ENCODE results near the gene CCR5AS.
"Not testable (repeated sequence)": the region's sequence is repeated elsewhere in the genome, so short reads cannot be mapped to it uniquely, and the experiment has no call there.

CCR5AS gene

GRCh38 chr3:46397111-46397510, 9.8 kb downstream of the CCR5AS start:
- H3K79me2 ChIP-seq (ENCODE audit: low read length), result no peaks in the 10 kb centered on the region
- no peaks in the 10 kb centered on the region for H4K20me1 ChIP-seq (ENCODE audit: insufficient read depth, low read depth, low read length)
- H2AFZ ChIP-seq (ENCODE audit: low read length), result no peak overlapping the region
- no peak overlapping the region for H3K27ac ChIP-seq (ENCODE audit: low read length)
- no peaks in the 10 kb centered on the region for H3K27me3 ChIP-seq (ENCODE audit: low read length)
- no peak overlapping the region for H3K9ac ChIP-seq (ENCODE audit: low read length)
- H3K9me2 ChIP-seq (replicated peaks; ENCODE audit: insufficient read depth, low read length), result no peaks in the 10 kb centered on the region
- H3K36me3 ChIP-seq (ENCODE audit: insufficient read depth, low read length), result no peaks in the 10 kb centered on the region
- DNase-seq, result no peak
- H3K9me3 ChIP-seq (ENCODE audit: low read length), result no peaks in the 10 kb centered on the region
- no peak overlapping the region for H3K4me2 ChIP-seq (ENCODE audit: low read depth, low read length, poor library complexity, severe bottlenecking)
- no peak overlapping the region for H3K4me3 ChIP-seq (ENCODE audit: low read length)
- H3K4me1 ChIP-seq (ENCODE audit: low read length), result no peaks in the 10 kb centered on the region

DNA sequence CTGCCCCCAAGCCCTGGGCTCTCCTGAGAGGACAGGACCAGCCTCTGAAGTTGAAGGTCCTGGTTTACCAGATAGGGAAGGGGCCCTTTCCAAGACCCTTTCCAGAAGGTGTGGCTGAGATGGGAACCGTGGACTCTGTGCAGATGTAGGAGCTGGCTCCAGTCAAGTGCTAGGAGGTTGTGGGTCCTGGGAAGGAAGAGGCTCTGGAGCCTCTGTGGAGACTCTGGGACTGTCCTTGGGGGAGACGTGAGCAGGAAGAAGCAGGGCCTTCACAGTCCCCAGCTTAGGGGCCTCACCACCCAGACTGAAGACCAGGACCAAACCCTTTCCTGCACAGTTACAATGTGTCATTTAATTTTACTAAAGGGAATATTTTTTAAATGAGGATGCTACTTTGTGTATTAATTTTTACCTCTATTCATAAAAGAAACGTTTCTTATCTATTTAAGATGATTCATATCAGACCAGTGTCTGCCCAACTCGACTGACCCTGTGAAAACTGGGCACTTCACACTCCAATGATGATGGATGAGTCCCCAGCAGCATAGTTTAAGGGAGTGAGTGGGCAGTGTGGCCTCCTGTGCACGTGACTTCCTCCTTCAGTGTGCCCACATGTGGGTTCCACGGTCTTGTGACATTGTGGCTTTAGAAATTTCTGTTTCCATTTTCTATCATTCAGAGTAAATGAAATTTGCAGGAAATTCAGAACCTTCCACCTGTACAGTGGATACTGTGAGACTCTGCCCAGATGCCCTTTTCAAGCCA, 10.9 kb downstream of the CCR5AS start:
- H3K36me3 ChIP-seq (ENCODE audit: insufficient read depth, low read length), result no peaks in the 10 kb centered on the region
- DNase-seq, result no peak
- no peak overlapping the region for H3K27ac ChIP-seq (ENCODE audit: low read length)
- H3K9me2 ChIP-seq (replicated peaks; ENCODE audit: insufficient read depth, low read length), result no peaks in the 10 kb centered on the region
- no peaks in the 10 kb centered on the region for H3K4me1 ChIP-seq (ENCODE audit: low read length)
- H3K9me3 ChIP-seq (ENCODE audit: low read length), result no peaks in the 10 kb centered on the region
- no peak overlapping the region for H2AFZ ChIP-seq (ENCODE audit: low read length)
- H3K4me3 ChIP-seq (ENCODE audit: low read length), result no peak overlapping the region
- no peak overlapping the region for H3K9ac ChIP-seq (ENCODE audit: low read length)
- no peaks in the 10 kb centered on the region for H3K79me2 ChIP-seq (ENCODE audit: low read length)
- H3K4me2 ChIP-seq (ENCODE audit: low read depth, low read length, poor library complexity, severe bottlenecking), result no peak overlapping the region
- H3K27me3 ChIP-seq (ENCODE audit: low read length), result no peaks in the 10 kb centered on the region
- H4K20me1 ChIP-seq (ENCODE audit: insufficient read depth, low read depth, low read length), result no peaks in the 10 kb centered on the region

- Histone ChIP-seq H3K4me1 (ENCODE audit: low read length) (no peaks in the 10 kb centered on the region), H3K9me3 (ENCODE audit: low read length) (no peaks in the 10 kb centered on the region), H3K9ac (ENCODE audit: low read length) (no peak overlapping the region), H3K36me3 (ENCODE audit: insufficient read depth, low read length) (no peaks in the 10 kb centered on the region), H3K27ac (ENCODE audit: low read length) (no peak overlapping the region), H2AFZ (ENCODE audit: low read length) (no peak overlapping the region), H3K4me3 (ENCODE audit: low read length) (no peak overlapping the region), H4K20me1 (ENCODE audit: insufficient read depth, low read depth, low read length) (no peaks in the 10 kb centered on the region), H3K4me2 (ENCODE audit: low read depth, low read length, poor library complexity, severe bottlenecking) (no peak overlapping the region), H3K79me2 (ENCODE audit: low read length) (no peaks in the 10 kb centered on the region), H3K9me2 (replicated peaks; ENCODE audit: insufficient read depth, low read length) (no peaks in the 10 kb centered on the region), H3K27me3 (ENCODE audit: low read length) (no peaks in the 10 kb centered on the region)
- DNase-seq, result no peak
These were observed 11.6 kb downstream of the CCR5AS start for GRCh38 chr3:46395210-46395661.

DNA sequence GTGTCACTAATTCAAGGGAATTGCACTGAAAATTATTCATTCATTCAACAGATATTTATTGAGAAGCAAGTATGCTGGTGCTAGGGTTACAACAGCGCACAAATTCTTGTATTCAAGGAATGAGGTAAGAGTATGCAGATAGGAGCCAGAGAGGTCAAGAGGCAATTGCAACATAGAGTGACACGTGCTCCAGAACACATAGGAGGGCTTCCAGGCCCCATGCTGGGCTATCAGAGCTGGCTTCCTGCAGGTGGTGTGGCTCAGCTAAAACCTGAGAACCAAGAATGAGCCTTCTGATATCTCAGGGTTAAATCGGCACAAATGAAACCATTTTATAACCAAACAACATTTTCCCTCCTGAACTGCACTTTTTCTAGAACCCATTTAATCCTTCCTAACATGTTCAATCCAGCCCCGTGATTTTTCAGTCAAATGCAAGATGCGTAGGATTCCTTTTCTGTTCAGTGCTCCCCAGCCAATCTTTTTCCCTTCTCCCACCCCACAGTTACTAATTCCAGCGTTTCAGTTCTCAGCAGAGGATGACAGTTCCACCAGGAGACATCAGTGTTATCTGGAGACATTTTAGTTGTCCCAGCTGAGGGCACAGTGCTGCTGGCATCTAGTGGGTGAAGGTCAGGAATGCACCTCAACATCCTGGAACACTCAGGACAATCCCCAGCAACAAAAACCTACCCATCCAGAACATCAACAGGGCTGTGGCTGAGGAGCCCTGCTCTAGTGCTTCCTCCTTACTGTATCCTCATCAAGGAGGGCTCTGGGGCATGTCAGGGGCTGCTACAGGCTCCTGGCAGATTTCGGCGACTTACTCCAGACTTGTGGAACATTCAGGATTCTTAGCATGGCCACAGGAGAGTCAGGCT, 13.1 kb downstream of the CCR5AS start:
- H4K20me1 ChIP-seq (ENCODE audit: insufficient read depth, low read depth, low read length), result no peaks in the 10 kb centered on the region
- H3K4me2 ChIP-seq (ENCODE audit: low read depth, low read length, poor library complexity, severe bottlenecking), result no peak overlapping the region
- no peaks in the 10 kb centered on the region for H3K9me2 ChIP-seq (replicated peaks; ENCODE audit: insufficient read depth, low read length)
- H3K79me2 ChIP-seq (ENCODE audit: low read length), result no peaks in the 10 kb centered on the region
- no peaks in the 10 kb centered on the region for H3K27me3 ChIP-seq (ENCODE audit: low read length)
- H3K36me3 ChIP-seq (ENCODE audit: insufficient read depth, low read length), result no peaks in the 10 kb centered on the region
- no peak overlapping the region for H3K9ac ChIP-seq (ENCODE audit: low read length)
- no peak overlapping the region for H2AFZ ChIP-seq (ENCODE audit: low read length)
- no peaks in the 10 kb centered on the region for H3K4me1 ChIP-seq (ENCODE audit: low read length)
- H3K4me3 ChIP-seq (ENCODE audit: low read length), result no peak overlapping the region
- no peaks in the 10 kb centered on the region for H3K9me3 ChIP-seq (ENCODE audit: low read length)
- DNase-seq, result no peak
- H3K27ac ChIP-seq (ENCODE audit: low read length), result no peak overlapping the region

DNA sequence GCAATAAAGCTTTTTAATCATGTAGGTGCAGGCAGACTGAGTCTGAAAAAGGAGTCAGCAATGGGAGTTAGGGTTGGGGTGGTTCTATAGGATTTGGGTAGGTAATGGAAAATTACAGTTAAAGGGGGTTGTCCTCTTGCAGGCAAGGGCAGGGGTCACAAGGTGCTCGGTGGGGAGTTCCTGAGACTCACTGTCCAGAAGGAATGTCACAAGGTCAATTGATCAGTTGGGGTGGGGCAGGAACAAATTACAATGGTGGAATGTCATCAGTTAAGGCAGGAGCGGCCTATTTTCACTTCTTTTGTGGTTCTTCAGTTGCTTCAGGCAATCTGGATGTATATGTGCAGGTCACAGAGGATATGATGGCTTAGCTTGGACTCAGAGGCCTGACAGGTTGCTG, 13.9 kb downstream of the CCR5AS start:
- no peaks in the 10 kb centered on the region for H4K20me1 ChIP-seq (ENCODE audit: insufficient read depth, low read depth, low read length)
- H3K79me2 ChIP-seq (ENCODE audit: low read length), result no peaks in the 10 kb centered on the region
- no peak overlapping the region for H2AFZ ChIP-seq (ENCODE audit: low read length)
- H3K4me1 ChIP-seq (ENCODE audit: low read length), result no peaks in the 10 kb centered on the region
- H3K4me3 ChIP-seq (ENCODE audit: low read length), result no peak overlapping the region
- no peaks in the 10 kb centered on the region for H3K36me3 ChIP-seq (ENCODE audit: insufficient read depth, low read length)
- no peaks in the 10 kb centered on the region for H3K27me3 ChIP-seq (ENCODE audit: low read length)
- H3K27ac ChIP-seq (ENCODE audit: low read length), result no peak overlapping the region
- no peak overlapping the region for H3K9ac ChIP-seq (ENCODE audit: low read length)
- H3K4me2 ChIP-seq (ENCODE audit: low read depth, low read length, poor library complexity, severe bottlenecking), result no peak overlapping the region
- no peaks in the 10 kb centered on the region for H3K9me2 ChIP-seq (replicated peaks; ENCODE audit: insufficient read depth, low read length)
- no peaks in the 10 kb centered on the region for H3K9me3 ChIP-seq (ENCODE audit: low read length)
- no peak for DNase-seq

DNA sequence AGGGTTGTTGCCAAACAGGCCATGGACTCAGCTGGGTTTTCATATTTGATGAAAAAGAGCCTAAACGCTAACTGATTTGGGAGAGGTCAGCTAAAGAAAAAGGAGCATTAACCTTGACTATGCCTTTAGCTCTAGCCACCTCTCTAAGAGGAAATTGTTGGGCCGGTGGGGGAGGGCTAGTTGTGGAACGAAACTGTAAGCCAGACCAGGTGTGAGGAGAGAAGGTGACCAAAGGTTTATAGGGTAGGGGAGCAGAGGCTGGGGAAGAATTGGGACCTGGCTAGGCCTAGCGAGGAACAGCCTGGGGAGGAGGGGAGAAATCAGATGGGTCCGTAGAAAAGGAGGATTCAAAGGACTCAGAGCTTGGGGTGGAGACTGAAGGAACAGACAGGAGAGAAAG, 15.3 kb downstream of the CCR5AS start:
- not testable (repeated sequence) for H3K27me3 ChIP-seq (ENCODE audit: low read length); H3K4me3 ChIP-seq (ENCODE audit: low read length); H2AFZ ChIP-seq (ENCODE audit: low read length); H3K9me3 ChIP-seq (ENCODE audit: low read length); H3K36me3 ChIP-seq (ENCODE audit: insufficient read depth, low read length); H3K9me2 ChIP-seq (replicated peaks; ENCODE audit: insufficient read depth, low read length); H3K9ac ChIP-seq (ENCODE audit: low read length); H4K20me1 ChIP-seq (ENCODE audit: insufficient read depth, low read depth, low read length); H3K79me2 ChIP-seq (ENCODE audit: low read length); H3K4me1 ChIP-seq (ENCODE audit: low read length); H3K27ac ChIP-seq (ENCODE audit: low read length); H3K4me2 ChIP-seq (ENCODE audit: low read depth, low read length, poor library complexity, severe bottlenecking); DNase-seq

DNA sequence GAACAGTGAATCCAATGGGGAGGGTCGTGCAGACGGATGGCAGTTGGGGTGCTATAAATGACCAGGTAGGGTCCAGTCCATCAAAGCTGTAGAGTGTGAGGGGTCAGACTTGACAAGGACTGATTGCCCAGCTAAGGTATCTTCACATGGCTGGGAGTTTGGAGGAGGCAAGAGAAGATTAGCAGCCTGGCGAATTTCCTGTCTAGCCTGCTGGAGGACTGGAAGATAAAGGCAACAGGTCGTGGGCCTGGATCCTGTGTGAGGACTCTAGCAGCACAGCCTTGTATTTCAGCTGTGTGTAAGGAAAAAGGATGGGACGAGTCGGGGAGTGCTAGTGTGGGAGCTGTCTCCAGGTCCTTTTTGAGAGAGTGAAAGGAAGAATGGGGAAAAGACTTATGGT, 17.6 kb downstream of the CCR5AS start:
- DNase-seq, result no peak
- H3K9me2 ChIP-seq (replicated peaks; ENCODE audit: insufficient read depth, low read length), result no peaks in the 10 kb centered on the region
- peaks cover 7% of the 10 kb centered on the region for H3K4me1 ChIP-seq (ENCODE audit: low read length)
- H3K4me2 ChIP-seq (ENCODE audit: low read depth, low read length, poor library complexity, severe bottlenecking), result no peak overlapping the region
- H4K20me1 ChIP-seq (ENCODE audit: insufficient read depth, low read depth, low read length), result no peaks in the 10 kb centered on the region
- no peaks in the 10 kb centered on the region for H3K36me3 ChIP-seq (ENCODE audit: insufficient read depth, low read length)
- no peak overlapping the region for H2AFZ ChIP-seq (ENCODE audit: low read length)
- no peaks in the 10 kb centered on the region for H3K9me3 ChIP-seq (ENCODE audit: low read length)
- no peaks in the 10 kb centered on the region for H3K27me3 ChIP-seq (ENCODE audit: low read length)
- H3K79me2 ChIP-seq (ENCODE audit: low read length), result no peaks in the 10 kb centered on the region
- H3K4me3 ChIP-seq (ENCODE audit: low read length), result no peak overlapping the region
- no peak overlapping the region for H3K9ac ChIP-seq (ENCODE audit: low read length)
- no peak overlapping the region for H3K27ac ChIP-seq (ENCODE audit: low read length)

DNA sequence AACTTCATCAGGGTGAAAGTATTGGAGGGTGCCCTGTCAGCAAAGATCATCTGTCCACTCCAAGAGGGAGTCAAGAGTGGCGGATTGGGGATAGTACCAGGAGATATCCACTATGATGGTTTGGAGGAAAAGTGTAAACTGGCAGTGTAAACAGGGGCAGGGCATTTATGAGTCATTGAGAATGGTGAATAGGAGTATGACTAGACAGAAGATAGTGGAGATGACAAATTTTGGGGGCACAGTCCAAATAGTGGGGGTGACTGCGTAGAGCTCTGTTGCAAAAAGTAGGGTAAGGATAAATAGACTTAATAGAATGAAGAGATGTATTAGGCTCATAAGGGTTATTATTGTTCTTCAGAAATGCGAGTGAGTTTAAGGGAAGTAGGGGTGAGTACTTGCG, 18.0 kb downstream of the CCR5AS start:
- DNase-seq; H3K27ac ChIP-seq (ENCODE audit: low read length); H4K20me1 ChIP-seq (ENCODE audit: insufficient read depth, low read depth, low read length); H3K9me2 ChIP-seq (replicated peaks; ENCODE audit: insufficient read depth, low read length); H3K4me3 ChIP-seq (ENCODE audit: low read length); H3K4me2 ChIP-seq (ENCODE audit: low read depth, low read length, poor library complexity, severe bottlenecking); H3K36me3 ChIP-seq (ENCODE audit: insufficient read depth, low read length); H3K9ac ChIP-seq (ENCODE audit: low read length); H3K27me3 ChIP-seq (ENCODE audit: low read length); H3K79me2 ChIP-seq (ENCODE audit: low read length); H3K9me3 ChIP-seq (ENCODE audit: low read length); H2AFZ ChIP-seq (ENCODE audit: low read length): not testable (repeated sequence)
- H3K4me1 ChIP-seq (ENCODE audit: low read length), result peaks cover 11% of the 10 kb centered on the region
